ENCODE data around the gene NSMCE4A.
"Not testable (repeated sequence)": the region's sequence is repeated elsewhere in the genome, so short reads cannot be mapped to it uniquely, and the experiment has no call there.

The NSMCE4A gene

GRCh38 chr10:121974019-121974534 lies 940 bp downstream of the NSMCE4A start:
- DNase-seq, result no peak
- H3K27me3 Mint-ChIP-seq, result no peaks in the 10 kb centered on the region

GRCh38 chr10:121969086-121969485 lies 5.9 kb downstream of the NSMCE4A start:
- not testable (repeated sequence) for H3K27me3 Mint-ChIP-seq, DNase-seq, H3K27ac Mint-ChIP-seq, H3K9me3 Mint-ChIP-seq, H3K4me3 Mint-ChIP-seq, ATAC-seq
- Mint-ChIP-seq H3K4me1 (peaks cover 15% of the 10 kb centered on the region), H3K36me3 (ENCODE audit: low read depth) (peaks cover 43% of the 10 kb centered on the region)

More at GRCh38 chr10:121974019-121974534, 940 bp downstream of the NSMCE4A start:
- Mint-ChIP-seq H3K4me3 (peak overlapping the region; percentile 86), H3K27ac (peak overlapping the region; percentile 75), H3K9me3 (peaks cover 17% of the 10 kb centered on the region), H3K4me1 (peaks cover 18% of the 10 kb centered on the region), H3K36me3 (ENCODE audit: low read depth) (peaks cover 28% of the 10 kb centered on the region)
- ATAC-seq, result peak; percentile 9

GRCh38 chr10:121965996-121966395 lies 9.0 kb downstream of the NSMCE4A start:
- Mint-ChIP-seq H3K27me3 (no peaks in the 10 kb centered on the region), H3K4me3 (no peak overlapping the region), H3K27ac (no peak overlapping the region), H3K9me3 (no peaks in the 10 kb centered on the region), H3K36me3 (ENCODE audit: low read depth) (peaks cover 35% of the 10 kb centered on the region), H3K4me1 (peaks cover 1% of the 10 kb centered on the region)
- DNase-seq, result no peak
- ATAC-seq, result no peak

DNA sequence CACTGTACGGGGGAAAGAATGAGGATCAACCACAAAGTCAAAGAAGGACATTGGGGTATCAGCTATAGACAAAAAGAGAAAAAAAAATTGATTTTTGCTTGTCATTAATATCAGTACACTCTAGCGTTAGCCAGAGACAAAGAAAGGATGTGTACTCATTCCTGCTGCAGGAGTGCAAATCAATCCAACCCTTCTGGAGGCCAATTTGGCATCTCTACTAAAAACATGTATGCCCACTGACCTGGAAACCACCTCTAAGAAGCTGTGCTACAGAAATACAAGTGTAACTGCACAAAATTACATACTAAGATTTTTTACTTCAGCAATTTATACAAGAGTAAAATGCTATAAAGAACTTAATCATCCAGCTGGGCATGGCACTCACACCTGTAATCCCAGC lies 13.6 kb downstream of the NSMCE4A start:
- peaks cover 25% of the 10 kb centered on the region for H3K4me1 Mint-ChIP-seq
- H3K4me3 Mint-ChIP-seq, result no peak overlapping the region
- no peaks in the 10 kb centered on the region for H3K9me3 Mint-ChIP-seq
- no peaks in the 10 kb centered on the region for H3K27me3 Mint-ChIP-seq
- H3K36me3 Mint-ChIP-seq (ENCODE audit: low read depth), result peaks cover 49% of the 10 kb centered on the region
- no peak for ATAC-seq
- no peak for DNase-seq
- no peak overlapping the region for H3K27ac Mint-ChIP-seq

GRCh38 chr10:121959671-121960070 lies 15.3 kb downstream of the NSMCE4A start:
- H3K36me3 Mint-ChIP-seq (ENCODE audit: low read depth), result peaks cover 52% of the 10 kb centered on the region

DNA sequence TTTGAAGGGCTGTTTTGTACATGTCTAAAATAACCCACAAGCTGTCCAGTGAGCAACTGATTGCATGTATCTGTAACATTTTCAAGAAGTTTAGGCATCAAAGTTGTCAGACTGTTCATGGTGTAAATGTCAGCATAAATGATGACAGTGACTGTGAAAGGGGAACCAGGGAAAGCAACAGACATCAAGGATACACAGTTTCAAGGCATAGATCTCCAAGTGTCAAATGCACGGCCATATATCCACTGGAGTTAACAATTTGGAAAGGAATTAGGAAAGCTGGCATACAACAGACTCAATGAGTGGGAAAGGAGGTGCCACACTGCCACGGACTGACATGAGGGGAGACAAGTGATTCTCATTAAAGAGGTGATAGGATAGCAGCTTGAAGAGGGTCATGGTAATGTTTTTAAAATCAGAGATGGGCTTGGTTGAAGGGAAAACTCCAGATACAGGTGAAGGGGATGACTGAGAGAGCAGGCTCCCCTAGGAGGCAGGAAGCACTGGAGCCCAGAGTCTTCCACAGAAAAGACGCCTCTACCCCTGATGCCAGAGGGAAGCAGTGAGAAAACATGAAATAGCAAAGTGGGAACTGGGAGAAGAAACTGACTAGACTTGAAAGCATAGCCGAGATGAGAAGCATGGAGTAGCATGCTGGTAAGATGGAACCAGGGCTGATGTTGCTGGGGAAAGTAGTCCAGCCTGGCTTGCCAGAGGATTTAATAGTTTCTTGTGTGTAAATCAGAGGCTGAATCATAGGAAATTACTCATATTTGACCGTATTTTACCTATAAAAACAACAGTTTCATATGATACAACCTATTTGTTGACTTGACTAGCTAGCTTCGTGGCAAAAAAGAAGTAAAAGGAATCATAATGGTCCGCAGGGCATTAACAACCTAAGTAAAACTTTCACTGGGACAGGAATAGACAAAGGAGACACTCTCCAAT lies 18.6 kb downstream of the NSMCE4A start:
- ATAC-seq (no peak), DNase-seq (no peak)
- peak overlapping the region; percentile 72 for H3K27ac Mint-ChIP-seq
- H3K27me3 Mint-ChIP-seq, result no peaks in the 10 kb centered on the region
- H3K4me1 Mint-ChIP-seq, result peaks cover 34% of the 10 kb centered on the region
- H3K9me3 Mint-ChIP-seq, result no peaks in the 10 kb centered on the region
- peaks cover 49% of the 10 kb centered on the region for H3K36me3 Mint-ChIP-seq (ENCODE audit: low read depth)
- H3K4me3 Mint-ChIP-seq, result no peak overlapping the region

More at GRCh38 chr10:121959671-121960070, 15.3 kb downstream of the NSMCE4A start:
- ATAC-seq, result peak; percentile 90
- peak overlapping the region; percentile 85 for H3K27ac Mint-ChIP-seq
- H3K4me1 Mint-ChIP-seq, result peaks cover 34% of the 10 kb centered on the region
- no peaks in the 10 kb centered on the region for H3K27me3 Mint-ChIP-seq
- H3K9me3 Mint-ChIP-seq, result no peaks in the 10 kb centered on the region
- DNase-seq, result no peak
- no peak overlapping the region for H3K4me3 Mint-ChIP-seq

DNA sequence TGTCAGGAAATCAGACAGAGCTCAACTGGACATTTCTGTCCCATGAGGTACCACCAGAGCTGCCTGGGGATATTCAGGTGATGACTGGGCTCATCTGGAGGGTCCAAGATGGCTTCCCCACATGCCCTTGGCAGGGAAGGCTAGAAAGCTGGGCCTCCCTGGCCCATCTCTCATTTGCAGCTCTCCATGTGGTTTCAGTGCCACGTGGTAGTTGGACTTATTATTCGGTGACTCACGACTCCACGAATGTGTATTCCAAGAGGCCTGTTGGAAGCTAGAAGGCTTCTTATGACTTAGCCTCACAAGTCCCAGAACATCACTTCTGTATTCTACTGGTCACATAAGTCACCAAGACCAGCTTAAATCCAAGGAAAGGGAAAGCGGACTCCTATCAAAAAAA lies 22.8 kb downstream of the NSMCE4A start:
- no peak for ATAC-seq
- H3K27me3 Mint-ChIP-seq, result no peaks in the 10 kb centered on the region
- DNase-seq, result no peak
- no peaks in the 10 kb centered on the region for H3K9me3 Mint-ChIP-seq
- H3K27ac Mint-ChIP-seq, result no peak overlapping the region
- H3K4me1 Mint-ChIP-seq, result peaks cover 14% of the 10 kb centered on the region
- no peak overlapping the region for H3K4me3 Mint-ChIP-seq
- H3K36me3 Mint-ChIP-seq (ENCODE audit: low read depth), result peaks cover 27% of the 10 kb centered on the region

DNA sequence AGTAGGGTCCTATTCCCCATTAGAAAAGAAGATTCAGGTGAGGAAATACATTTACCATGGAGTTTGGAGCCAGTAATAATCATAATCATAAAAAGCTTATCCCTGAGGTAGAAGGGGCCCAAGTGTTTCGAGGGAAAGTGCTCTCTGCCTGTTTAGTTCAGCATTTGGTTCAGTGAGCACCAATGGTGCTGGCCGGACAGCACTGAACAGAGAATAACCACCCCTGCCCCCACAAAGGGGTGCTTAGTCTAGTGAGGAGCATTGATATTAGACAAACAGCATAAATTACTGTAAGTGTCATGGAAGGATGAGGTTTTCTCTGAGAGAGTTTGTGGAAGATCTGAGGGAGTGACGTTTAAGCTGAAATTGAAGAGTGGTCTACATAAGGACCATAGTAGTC lies 25.6 kb downstream of the NSMCE4A start:
- Mint-ChIP-seq H3K4me3 (no peak overlapping the region), H3K4me1 (no peaks in the 10 kb centered on the region), H3K27ac (no peak overlapping the region), H3K27me3 (no peaks in the 10 kb centered on the region), H3K9me3 (no peaks in the 10 kb centered on the region), H3K36me3 (ENCODE audit: low read depth) (peaks cover 7% of the 10 kb centered on the region)
- DNase-seq (no peak), ATAC-seq (no peak)

- no peak overlapping the region for H3K27ac Mint-ChIP-seq
- no peaks in the 10 kb centered on the region for H3K27me3 Mint-ChIP-seq
- DNase-seq (no peak), ATAC-seq (no peak)
- H3K36me3 Mint-ChIP-seq (ENCODE audit: low read depth), result peaks cover 7% of the 10 kb centered on the region
- no peak overlapping the region for H3K4me3 Mint-ChIP-seq
- H3K4me1 Mint-ChIP-seq, result no peaks in the 10 kb centered on the region
- no peaks in the 10 kb centered on the region for H3K9me3 Mint-ChIP-seq
Observed at GRCh38 chr10:121949049-121949448, 26.0 kb downstream of the NSMCE4A start.

- ATAC-seq, result no peak
- Mint-ChIP-seq H3K4me3 (no peak overlapping the region), H3K4me1 (no peaks in the 10 kb centered on the region), H3K36me3 (ENCODE audit: low read depth) (no peaks in the 10 kb centered on the region), H3K27ac (no peak overlapping the region), H3K9me3 (no peaks in the 10 kb centered on the region), H3K27me3 (peaks cover under 1% of the 10 kb centered on the region)
- no peak for DNase-seq
Observed at GRCh38 chr10:121947343-121948330, 27.4 kb downstream of the NSMCE4A start.

DNA sequence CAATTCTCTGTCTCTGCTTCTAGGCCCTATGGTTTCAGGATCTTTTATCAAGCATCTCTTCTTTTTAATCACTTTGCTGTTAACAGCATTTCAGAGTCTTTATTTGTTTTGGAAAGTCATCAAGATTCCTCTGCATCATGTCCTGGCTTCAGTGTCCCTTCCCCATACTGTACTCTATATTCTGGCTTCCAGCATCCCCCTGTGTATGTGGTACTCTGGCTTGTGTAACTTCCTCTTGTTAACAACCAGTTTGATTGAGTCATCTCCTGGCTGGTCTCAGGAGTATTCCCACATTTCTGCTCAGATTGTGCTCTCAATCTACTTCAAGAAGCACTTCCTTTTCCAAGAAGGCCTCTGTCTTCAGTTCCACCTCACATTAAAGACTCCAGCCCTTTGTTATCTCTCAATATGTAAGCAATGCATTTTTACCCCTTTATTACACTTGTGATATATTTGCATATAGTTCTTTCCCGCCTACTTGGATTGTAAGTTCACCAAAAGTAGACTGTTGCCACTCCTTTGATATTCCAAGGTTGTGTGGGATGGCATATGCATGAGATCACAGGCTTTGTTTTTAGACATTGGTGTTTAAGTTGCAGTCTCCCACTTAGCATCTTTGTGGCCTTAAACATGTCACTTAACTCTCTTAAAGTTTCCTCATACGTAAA lies 32.1 kb downstream of the NSMCE4A start:
- Mint-ChIP-seq H3K4me1 (no peaks in the 10 kb centered on the region), H3K9me3 (no peaks in the 10 kb centered on the region), H3K27me3 (peaks cover 12% of the 10 kb centered on the region), H3K27ac (no peak overlapping the region), H3K36me3 (ENCODE audit: low read depth) (no peaks in the 10 kb centered on the region), H3K4me3 (no peak overlapping the region)
- ATAC-seq (no peak), DNase-seq (no peak)

- no peak overlapping the region for H3K27ac Mint-ChIP-seq
- no peaks in the 10 kb centered on the region for H3K9me3 Mint-ChIP-seq
- DNase-seq (no peak), ATAC-seq (no peak)
- peaks cover 13% of the 10 kb centered on the region for H3K27me3 Mint-ChIP-seq
- H3K36me3 Mint-ChIP-seq (ENCODE audit: low read depth), result no peaks in the 10 kb centered on the region
- no peak overlapping the region for H3K4me3 Mint-ChIP-seq
- H3K4me1 Mint-ChIP-seq, result no peaks in the 10 kb centered on the region
Observed at GRCh38 chr10:121941532-121941931, 33.5 kb downstream of the NSMCE4A start.

DNA sequence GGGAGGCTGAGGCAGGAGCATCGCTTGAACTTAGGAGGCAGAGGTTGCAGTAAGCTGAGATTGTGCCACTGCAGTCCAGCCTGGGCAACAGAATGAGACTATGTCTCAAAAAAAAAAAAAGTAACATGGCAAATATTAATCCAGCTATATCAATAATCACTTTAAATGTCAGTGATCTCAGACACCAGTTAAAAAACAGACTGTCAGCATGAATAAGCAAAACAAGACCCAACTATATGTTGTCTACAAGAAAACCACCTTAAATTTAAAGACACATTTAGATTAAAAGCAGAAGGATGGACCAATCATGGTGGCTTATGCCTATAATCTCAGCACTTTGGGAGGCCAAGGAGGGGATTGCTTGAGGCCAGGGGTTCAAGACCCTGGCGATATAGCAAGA lies 38.7 kb downstream of the NSMCE4A start:
- no peak overlapping the region for H3K27ac Mint-ChIP-seq
- no peaks in the 10 kb centered on the region for H3K4me1 Mint-ChIP-seq
- DNase-seq (no peak), ATAC-seq (no peak)
- H3K9me3 Mint-ChIP-seq, result no peaks in the 10 kb centered on the region
- H3K36me3 Mint-ChIP-seq (ENCODE audit: low read depth), result no peaks in the 10 kb centered on the region
- H3K27me3 Mint-ChIP-seq, result peaks cover 11% of the 10 kb centered on the region
- H3K4me3 Mint-ChIP-seq, result no peak overlapping the region

DNA sequence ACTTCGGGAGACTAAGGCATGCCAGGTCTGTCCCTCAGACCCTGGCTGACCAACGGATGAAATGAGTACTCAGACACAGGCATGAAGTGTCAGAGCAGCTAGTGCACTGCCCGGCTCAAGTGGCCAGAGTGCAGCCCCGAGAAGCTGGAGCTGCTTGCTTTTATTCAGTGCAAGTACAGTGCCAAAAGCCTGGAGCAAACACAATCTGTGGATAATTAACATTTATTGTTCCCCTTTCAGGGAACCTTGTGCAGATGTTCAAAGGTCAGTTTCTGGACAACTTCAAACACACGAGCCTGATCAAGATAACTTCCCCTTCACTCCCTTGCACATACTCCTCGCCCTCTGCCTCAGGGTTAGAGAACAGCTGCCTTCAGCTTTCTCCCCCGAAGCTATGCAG lies 39.3 kb downstream of the NSMCE4A start:
- no peak for ATAC-seq
- Mint-ChIP-seq H3K36me3 (ENCODE audit: low read depth) (no peaks in the 10 kb centered on the region), H3K27me3 (peaks cover 11% of the 10 kb centered on the region), H3K27ac (no peak overlapping the region), H3K4me3 (no peak overlapping the region), H3K9me3 (no peaks in the 10 kb centered on the region), H3K4me1 (no peaks in the 10 kb centered on the region)
- no peak for DNase-seq
